Esophagus squamous epithelium (tissue), 4 donors: ENCODE data around the gene NUDCD3.

ENCODE experiments used
- POLR2A ChIP-seq, 4 donors: fragments of 450-650 bp; IDR thresholded peaks; one replicate each; pipeline ENCODE4 v1.6.1; 2017; ENCODE audit warnings: antibody characterized with exemption in 4 of 4, mild to moderate bottlenecking in 4 of 4, moderate library complexity in 3 of 4
- TF ChIP-seq, protein P1 (sequence below), 6 experiments: fragments of 450-650 bp in 4 of 6; fragments of 200-600 bp in 2 of 6; sonication (generic) in 2 of 6; IDR thresholded peaks; one replicate each; pipeline ENCODE4 v1.5.1; 2016 to 2019; ENCODE audit warnings: antibody characterized with exemption in 6 of 6, mild to moderate bottlenecking in 4 of 6, moderate library complexity in 4 of 6

DNA sequence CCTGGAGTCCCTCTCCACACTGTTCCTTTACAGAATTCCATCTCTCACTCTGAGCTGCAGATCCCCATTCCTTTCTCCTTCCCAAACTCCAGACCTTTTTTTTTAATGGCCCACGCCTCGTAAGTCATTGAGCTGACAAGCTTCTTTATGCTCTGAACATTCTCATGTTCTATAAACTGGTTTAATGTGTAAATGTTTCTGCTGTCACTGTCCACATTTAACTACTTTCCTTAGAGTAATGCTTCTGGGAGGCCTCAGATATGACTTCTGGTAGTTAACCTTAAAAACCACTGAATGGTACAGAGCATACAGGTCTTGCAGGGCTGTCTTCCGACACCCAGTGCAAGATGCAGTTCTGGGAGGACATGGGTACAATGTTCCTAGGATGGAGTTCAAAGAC lies 94.0 kb downstream of the NUDCD3 start:
- TF ChIP-seq, protein P1, sequence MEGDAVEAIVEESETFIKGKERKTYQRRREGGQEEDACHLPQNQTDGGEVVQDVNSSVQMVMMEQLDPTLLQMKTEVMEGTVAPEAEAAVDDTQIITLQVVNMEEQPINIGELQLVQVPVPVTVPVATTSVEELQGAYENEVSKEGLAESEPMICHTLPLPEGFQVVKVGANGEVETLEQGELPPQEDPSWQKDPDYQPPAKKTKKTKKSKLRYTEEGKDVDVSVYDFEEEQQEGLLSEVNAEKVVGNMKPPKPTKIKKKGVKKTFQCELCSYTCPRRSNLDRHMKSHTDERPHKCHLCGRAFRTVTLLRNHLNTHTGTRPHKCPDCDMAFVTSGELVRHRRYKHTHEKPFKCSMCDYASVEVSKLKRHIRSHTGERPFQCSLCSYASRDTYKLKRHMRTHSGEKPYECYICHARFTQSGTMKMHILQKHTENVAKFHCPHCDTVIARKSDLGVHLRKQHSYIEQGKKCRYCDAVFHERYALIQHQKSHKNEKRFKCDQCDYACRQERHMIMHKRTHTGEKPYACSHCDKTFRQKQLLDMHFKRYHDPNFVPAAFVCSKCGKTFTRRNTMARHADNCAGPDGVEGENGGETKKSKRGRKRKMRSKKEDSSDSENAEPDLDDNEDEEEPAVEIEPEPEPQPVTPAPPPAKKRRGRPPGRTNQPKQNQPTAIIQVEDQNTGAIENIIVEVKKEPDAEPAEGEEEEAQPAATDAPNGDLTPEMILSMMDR (IDR thresholded peaks at IDR 0.05) = no peak
- TF ChIP-seq POLR2A (IDR thresholded peaks at IDR 0.05) = no peak
